NCI-H510A treated with DMSO at 0.1 percent for 48 hours (cell line): ENCODE data around the gene RNF19B.

Experiments
- DNase-seq: peaks from one replicate; lab custom pipeline; 2025; lab: John Stamatoyannopoulos, UW

Gene RNF19B

DNA sequence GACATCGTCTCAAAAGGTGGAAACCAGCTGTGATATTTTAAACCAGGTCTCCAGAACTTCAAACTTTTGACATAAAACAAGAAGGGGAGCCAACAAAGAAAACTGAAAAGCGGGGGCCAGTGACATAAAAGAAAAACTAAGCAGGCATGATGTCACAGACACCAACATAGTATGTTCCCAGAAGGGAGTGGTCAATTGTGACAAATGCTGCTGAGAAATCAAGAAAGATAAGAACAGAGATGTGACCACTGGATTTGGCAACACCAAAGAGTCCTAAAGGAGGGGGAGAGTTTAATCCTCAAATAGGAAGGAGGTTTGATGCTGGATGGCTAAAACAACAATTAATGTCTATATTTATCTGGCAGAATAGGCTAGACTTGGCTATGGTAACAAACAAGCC, 2.3 kb upstream of the RNF19B start:
- DNase-seq: no peak

DNA sequence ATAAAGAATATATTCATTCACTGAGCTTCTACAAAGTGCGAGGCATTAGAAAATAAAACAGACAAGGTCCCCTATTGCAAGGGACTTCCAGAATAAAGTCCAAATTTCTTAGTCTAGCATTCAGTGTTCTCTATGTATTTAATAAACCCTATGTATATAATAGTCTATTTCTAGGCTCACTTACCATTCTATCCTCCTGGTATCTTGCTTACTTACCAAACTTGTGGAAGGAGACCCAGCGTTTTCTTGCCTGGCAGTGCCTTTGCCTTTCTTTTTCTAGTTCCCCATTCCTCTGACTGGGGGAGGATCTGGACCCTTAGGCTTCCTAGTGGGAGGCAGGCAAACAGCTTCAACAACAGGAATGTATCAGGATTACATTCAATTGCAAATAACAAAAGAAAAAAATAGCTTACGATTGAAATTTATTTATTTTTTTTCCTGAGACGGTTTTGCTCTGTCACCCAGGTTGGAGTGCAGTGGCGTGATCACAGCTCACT, 690 bp upstream of the RNF19B start:
- DNase-seq: no peak

DNA sequence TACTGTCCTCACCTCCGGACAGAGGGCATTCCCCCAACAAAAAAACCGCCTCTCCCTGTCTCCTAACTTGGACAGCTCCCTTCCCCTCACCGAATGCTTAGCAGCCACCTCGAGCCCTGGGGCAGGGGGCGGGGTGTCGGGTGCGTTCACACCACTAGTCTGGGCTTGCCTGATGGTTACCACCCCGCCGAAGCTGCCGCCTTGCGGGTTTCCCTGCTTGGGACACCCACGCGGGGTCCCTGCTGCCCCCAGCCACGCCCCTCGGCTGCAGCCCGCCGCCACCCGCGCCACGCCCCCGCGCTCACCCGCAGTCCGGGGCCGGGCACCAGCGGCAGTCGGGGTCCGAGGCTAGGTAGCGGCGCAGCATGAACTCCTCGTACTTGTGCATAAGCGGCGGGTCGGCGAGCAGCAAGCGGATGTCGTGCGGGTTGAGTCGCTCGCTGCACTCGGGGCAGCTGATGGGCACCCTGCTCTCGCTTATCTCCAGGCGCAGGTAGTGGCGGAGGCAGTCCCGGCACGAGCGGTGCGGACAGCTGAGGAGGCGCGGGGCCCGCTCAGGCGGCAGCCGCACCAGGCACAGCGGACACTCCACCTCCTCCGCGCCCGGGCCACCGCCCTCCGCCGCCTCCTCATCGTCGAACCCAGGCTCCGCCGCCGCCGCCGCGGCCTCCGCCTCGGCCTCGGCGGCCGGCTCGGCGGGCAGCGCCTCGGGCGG, 706 bp downstream of the RNF19B start:
- peak; percentile 41 for DNase-seq

DNA sequence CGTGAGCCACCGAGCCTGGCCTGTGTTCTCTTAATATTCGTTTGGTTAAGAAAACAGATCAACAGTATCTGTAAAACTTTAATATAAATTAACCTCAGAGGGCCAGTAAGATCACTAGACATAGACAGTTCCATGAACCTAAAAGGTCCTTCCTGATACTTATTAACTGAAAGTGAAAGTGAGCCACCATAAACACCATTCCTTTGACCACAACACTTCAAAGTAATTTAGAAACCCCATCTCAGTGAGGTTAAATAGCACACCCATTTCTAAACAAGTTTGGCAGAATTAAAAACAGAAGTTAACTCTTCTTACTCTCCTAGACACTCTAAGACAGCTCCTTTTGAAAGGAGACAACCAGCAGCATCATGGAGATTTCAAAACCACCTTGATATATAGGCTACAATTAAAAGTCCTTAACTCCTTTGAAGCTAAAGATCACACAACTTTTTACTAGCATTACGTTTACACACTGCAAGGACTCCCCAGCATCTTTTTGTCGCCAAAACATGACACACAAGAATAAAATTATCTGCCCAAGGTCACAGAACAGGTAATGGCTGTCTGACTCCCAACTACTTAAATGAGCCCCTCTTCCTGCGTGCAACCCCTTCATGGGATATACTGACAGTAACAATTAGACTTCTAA, 2.2 kb downstream of the RNF19B start:
- peak; percentile 40 for DNase-seq

DNA sequence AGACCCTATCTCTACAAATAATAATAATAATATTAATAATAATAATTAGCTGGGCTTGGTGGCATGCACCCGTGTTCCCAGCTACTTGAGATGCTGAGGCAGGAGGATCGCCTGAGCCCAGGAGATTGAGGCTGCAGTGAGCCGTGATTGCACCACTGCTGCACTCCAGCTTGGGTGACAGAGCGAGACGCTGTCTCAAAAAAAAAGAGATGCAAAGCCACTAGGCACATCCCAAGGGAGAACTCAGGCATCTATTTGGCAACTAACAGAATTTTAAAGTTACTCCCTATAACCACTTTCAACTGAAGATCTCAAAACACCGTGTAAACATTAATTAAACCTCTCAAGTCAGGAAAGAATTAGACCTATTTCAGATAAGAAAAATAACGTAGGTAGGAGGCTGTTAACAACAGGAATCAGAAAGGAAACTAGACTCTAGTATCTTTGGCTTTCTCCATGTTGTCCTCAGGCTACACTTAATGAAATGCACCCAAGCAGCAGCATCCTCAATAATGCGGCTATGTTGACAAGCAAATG, 3.7 kb downstream of the RNF19B start:
- no peak for DNase-seq

DNA sequence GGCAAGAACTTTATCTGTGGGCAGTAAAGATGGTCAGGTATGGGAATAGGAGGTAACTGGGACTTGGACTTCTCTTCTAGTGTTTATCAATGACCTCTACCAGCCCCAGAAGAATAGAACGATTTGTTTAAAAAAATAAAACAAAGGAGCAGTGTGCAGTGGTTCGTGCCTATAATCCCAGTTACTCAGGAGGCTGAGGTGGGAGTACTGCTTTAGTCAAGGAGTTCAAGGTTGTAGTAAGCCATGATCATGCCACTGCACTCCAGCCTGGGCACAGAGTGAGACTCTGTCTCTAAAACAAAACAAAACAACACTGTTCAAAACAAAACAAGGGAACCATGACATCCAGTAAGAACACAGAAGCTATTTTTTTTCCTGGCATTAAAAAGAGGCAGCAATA, 4.3 kb downstream of the RNF19B start:
- no peak for DNase-seq

DNA sequence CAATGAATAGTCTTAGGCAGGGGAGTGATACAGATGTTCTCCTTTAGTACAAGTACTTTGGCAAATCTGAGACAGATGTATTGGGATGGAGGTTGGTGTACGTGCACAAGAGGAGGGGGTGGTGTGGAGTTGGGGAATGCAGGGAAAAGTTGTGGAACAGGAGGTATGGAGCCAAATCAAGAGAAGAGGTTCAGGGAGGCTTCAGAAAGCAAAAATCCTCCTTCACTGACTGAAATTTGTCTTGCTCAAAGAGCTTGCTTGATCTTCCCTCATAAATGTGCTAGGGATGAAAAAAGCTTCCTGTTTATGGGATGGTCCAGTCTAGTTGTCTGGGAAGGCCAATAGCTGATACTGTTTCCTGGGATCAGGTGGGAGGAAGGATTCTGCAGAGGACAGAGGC, 5.8 kb downstream of the RNF19B start:
- DNase-seq: no peak

DNA sequence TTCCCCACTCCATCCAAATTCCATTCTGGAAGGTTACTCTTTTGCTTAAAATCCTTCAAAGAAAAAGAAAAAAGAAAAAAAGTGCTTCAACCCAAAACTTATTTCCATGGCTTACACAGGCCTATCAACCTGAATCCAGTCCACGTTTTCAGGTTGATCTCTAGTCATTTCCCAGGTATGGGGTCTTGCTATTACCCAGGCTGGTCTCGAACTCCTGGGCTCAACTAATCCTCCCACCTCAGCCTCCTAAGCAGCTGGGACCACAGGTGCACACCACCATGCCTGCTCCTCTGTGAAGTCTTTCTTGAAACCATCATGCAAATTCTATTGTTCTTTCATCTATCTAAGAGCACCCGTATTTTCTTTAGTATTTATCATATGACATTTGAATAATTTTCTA, 7.6 kb downstream of the RNF19B start:
- DNase-seq: no peak

DNA sequence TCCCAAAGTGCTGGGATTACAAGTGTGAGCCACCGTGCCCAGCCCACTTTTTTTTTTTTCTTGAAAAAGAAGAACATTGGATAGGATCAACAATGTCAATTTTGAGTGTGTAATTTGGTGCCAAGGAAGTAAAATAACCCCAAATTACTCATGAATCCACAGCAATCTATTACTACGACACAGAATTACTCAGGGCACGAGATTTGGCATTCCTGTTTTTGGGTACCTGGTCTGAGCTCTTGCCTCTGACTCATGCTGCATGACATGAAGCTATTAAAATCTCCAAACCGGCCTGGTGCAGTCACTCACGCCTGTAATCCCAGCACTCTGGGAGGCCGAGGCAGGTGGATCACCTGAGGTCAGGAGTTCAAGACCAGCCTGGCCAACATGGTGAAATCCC, 10.4 kb downstream of the RNF19B start:
- DNase-seq: no peak

DNA sequence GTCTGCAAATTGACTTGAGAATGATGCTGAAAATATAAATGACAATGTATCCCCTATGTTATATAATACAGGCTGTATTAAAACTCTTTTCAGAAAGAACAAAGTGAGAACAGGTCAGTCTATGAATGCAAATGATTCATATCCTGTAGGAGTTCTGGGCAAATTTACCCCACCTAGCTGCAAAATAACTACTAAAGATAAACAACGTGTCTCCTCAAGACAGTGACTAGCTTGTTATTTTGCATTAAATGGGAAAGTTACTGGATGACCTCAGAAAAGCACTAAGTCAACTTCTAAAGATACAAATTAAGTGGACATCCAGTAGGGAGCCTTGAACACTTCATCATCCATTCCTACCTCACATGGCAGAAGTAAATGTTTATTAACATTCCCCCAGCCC, 11.1 kb downstream of the RNF19B start:
- no peak for DNase-seq

DNA sequence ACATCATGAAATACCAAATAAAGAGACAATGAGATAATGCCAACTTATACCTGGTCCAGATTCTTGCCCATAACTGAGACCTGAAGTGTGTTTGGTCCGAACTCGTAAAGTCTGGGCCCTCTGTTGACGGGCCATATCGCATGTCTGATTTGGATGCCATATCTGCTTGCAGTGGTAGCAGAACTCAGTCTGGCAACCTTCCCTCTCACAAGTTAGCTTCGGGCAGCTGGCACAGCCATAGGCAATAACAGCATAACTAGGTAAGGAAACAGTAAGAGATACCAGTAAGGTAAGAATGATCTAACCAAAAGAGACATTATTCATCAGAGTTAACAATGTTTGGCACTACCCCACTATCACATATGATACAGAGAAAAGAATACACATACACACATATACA, 15.1 kb downstream of the RNF19B start:
- no peak for DNase-seq

DNA sequence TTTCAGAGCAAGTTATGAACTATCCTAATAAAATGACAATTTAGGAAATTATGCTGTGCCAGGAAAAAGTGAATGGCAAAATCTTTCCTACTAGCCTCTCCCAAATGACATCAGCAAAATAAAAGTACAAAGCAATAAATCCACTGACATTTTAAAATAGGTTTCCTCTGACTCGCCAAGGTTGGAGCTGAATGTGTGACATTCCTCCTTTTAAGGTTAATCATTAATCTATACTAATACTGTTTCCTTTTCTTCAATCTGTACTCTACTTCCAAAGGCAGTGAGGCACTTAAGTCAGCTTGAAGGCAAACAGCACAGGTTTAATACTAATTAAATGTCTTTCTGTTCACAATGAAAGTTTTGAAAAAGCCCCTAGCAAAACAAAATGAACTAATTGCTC, 15.7 kb downstream of the RNF19B start:
- no peak for DNase-seq

DNA sequence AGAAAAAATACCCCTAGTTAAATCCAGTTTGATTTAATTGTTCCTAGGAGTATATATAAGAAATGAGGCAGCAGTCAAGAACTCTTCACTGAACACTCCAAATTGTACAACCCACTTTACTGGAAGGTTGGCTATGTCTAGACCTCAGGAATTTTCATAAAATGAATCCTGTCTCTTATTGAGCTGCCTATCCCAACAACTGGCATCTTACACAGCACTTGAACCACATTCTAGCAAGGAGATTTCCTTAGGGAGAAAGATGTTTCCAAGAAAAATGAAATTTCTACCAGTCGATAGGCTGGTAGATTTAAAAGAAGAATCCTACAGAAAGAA, 16.3 kb downstream of the RNF19B start:
- DNase-seq: no peak

DNA sequence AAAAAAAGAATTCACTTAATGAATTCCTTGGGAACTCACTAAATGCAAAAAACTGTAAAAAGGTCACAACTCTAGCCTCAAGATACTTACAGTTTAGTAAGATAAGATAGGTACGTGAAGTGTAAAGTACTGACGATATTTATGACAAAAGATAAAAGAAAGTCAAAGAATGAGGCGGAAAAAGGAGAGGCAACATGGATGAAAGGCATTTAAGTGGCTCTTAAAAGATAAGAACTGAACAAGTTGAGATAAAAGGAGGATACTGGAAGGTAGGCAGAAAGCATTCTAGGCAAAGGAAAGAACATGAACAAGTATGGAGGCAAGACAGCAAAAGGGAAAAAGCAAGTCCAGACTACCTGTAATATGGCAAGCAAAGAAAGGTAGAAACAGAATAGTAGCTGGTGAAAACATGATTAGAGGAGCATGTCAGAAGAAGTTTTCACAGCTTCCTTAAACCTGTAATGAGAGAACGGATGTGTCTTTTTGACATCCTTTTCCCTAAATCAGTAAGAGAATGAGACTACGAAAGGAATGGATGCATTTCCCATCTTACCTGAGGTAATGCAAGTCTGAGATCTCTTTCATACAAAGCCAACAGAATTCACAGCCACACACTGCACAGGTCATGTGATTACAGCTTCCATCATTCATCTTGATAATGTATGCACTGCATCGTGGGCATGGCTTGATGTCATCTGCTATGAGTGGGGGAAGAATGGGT, 16.8 kb downstream of the RNF19B start:
- DNase-seq: no peak

DNA sequence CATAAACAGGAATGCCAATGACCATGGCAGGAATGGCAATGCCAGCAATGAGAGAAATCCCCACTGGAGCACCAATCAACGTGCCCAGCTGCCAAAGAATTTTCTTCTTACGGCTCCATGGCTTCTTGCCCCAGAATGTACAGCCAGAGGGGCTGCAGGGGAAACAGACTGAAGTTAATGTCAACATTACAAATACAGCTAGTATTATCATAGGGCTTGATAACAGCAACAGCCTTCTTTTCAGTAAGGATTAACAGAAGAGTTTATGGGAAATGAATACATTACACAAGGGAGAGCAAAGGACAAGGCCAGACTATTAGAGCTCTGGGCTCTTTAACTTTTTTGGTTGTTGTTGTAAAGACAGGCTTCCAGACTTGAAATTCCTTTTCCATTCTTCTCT, 18.2 kb downstream of the RNF19B start:
- DNase-seq: no peak

DNA sequence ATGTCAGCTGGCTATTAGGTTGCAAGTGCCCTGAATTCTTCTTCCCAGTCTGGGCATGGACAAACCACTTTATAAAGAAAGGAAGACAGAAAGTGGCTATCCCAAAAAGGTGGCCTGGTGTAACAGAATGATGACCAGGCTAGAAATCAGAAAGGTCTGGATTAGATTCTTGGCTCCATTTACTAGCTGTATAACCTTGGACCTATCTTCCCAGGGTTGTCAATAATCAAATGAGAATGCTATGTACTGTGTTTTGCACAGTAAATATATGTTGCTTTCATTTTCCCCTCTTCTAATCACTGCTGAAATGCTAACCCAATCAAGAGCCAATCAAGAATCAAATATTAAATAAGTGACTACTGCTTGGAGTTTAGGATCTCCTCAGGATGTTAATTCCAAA, 20.4 kb downstream of the RNF19B start:
- no peak for DNase-seq

DNA sequence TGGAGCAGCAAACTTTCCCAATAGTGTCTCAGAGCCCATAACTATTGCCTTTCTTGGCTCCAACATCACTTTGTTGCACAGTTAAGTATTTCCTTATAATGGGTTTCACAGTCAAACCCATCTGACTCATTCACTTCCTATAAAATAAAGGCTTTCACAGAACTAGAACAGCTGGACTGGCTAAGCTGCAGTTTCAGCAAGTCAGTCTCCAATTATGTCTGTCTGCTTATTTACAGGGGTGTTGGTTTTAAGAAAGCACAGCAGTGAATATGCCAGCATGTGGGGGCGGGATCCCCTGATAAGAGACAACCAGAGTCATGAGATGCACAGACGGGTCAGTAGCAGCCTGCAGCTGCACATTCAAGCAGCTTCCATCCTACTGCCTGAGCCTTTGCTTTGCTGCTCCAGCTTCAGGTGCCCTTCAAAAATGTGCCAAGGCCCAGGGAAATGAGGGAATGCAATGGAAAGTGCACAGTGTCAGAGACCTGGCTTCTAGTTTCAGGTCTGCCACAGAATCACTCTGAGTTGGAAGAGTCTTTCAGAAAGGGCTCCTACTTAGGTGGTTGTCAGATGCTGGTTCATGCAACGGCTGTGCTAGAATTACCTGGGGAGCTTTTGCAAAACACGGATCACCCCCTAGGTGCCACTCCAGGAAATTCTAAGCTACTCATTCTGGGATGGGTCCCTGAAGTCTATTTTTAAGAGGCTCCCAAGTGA, 24.8 kb downstream of the RNF19B start:
- no peak for DNase-seq

DNA sequence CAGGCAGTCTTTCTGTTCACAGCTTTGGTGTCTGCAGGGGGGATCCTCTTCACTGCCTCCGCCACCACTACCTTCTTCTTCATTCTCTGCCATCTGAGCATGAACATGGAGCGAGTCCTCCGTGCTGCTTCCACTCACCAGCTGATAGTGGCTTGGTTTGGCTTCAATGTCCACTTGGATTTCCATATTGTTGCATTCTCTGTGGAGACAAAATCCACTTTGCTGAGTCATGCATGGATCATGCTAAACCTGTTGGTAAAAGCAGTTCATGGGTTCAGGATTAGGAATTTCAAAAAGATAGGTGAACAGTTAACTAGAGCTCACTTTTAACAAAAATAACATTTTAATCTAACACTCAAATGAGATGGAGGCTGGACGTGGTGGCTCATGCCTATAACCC, 27.5 kb downstream of the RNF19B start:
- no peak for DNase-seq

DNA sequence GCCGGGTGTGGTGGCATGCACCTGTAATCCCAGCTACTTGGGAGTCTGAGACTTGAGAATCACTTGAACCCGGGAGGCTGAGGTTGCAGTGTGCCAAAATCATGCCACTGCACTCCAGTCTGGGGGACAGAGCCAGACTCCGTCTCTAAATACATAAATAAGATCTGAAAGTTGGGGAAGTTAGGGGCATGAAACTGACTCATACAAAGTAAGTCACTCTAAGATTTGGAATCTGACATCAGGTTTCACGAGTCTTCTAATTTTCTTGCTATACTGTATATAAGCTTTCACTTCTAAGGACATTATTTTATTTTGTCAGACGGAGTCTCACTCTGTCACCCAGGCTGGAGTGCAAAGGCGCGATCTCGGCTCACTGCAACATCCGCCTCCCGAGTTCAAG, 30.1 kb downstream of the RNF19B start:
- DNase-seq: no peak

DNA sequence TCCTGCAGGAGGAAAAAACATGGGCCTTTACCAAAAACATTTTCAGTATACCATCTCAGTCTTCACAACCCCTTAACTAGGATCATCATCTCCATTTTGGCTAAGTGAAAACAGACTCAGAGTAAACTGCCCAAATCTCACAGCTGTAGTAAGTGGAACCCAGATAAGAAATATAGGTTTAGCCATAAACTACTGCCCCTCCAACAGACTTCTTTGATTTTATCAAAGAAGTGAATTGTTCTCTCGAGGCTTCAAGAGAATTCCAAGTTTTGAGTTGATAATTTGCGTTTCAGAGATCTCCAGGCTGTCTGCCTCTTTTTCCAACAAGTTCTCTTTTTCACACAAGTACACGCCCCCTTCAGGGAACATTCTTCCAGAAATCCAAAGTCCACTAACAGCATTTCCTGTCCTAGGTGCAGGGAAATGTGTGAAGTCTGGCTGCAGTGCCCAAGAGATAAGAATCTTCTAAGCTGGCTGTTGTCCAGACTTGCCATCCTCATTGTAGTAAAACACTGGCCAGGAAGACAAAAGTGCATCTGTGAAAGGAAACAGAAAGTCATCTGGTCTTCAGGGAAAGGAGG, 30.8 kb downstream of the RNF19B start:
- no peak for DNase-seq

DNA sequence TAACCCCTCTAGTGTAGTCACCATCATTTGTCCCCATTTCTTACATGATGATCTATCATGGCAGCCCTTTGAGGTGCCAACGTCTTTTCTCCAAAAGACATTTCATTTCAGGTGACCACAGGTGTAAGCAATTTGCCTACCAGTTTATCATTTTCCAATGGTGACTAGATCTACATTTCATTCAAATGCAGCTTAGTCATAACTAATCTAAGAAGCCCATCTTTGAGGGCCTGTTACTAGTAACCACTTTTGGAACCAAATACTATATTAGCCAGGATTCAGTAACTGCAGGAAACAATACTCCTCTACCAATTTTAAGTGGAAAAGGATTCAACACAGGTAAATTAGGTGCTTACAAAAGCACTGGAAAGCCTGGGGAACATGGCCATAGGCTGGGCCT, 32.8 kb downstream of the RNF19B start:
- DNase-seq: no peak

DNA sequence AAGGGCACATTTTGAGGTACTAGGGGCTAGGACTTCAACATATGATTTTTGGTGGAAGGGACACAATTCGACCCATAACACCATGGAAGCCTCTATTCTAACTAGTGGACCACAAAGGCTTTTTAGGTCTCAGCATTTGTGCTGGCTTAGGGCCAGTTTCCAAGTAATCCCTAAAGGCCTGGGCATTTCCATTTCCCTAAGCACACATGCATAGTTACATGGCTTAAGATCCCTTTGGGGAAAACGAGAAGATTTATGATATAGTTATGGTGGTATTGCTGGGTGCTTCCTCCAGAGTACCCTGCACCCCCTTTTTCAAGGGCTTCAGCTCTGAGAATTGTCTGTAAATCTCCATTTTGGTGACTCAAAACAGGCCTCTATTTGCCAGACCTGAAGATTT, 35.2 kb downstream of the RNF19B start:
- DNase-seq: no peak
